ENCODE data around the gene CPLX3. TPM values are rescaled to one million over a fixed set of nuclear protein-coding genes. Genes with fewer than 3 reads are reported as not detected.

The CPLX3 gene
- total and polyA plus RNA-seq, 10 of the 15 experiments (the other 5 are each of a cell fraction or from before 2014, with no cell fraction given): 0.02 to 0.04 TPM; not detected in 8

GRCh38 chr15:74780523-74781430, 45.6 kb upstream of the CPLX3 start (continued):
- TF ChIP-seq ZBTB40 (IDR thresholded peaks at IDR 0.05; ENCODE audit: borderline replicate concordance): peak; percentile 39; the same call in 1 of the 2 replicates
- TF ChIP-seq, protein P1, sequence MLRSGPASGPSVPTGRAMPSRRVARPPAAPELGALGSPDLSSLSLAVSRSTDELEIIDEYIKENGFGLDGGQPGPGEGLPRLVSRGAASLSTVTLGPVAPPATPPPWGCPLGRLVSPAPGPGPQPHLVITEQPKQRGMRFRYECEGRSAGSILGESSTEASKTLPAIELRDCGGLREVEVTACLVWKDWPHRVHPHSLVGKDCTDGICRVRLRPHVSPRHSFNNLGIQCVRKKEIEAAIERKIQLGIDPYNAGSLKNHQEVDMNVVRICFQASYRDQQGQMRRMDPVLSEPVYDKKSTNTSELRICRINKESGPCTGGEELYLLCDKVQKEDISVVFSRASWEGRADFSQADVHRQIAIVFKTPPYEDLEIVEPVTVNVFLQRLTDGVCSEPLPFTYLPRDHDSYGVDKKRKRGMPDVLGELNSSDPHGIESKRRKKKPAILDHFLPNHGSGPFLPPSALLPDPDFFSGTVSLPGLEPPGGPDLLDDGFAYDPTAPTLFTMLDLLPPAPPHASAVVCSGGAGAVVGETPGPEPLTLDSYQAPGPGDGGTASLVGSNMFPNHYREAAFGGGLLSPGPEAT (IDR thresholded peaks at IDR 0.05; ENCODE audit: low read depth): peak; percentile 49; the same call in 1 of the 2 replicates
- TF ChIP-seq NFYA (IDR thresholded peaks at IDR 0.05; ENCODE audit: borderline replicate concordance, low read depth, low read length): no peak
- no peak for TF ChIP-seq MEF2A (IDR thresholded peaks at IDR 0.05; ENCODE audit: insufficient read depth, low read depth, low read length)
- no peak for TF ChIP-seq RUNX3 (IDR thresholded peaks at IDR 0.05; ENCODE audit: low read length)
- no peak for TF ChIP-seq CHD1 (IDR thresholded peaks at IDR 0.05; ENCODE audit: low read depth, low read length)
- TF ChIP-seq USF2 (IDR thresholded peaks at IDR 0.05; ENCODE audit: borderline replicate concordance, low read depth, low read length): no peak
- TF ChIP-seq MTA3 (IDR thresholded peaks at IDR 0.05; ENCODE audit: borderline replicate concordance, low read length): no peak
- peak; percentile 39 for TF ChIP-seq MYC (IDR thresholded peaks at IDR 0.05; ENCODE audit: insufficient read depth, insufficient read length, insufficient replicate concordance, low read length, severe bottlenecking)
- no peak for TF ChIP-seq CHD4 (IDR thresholded peaks at IDR 0.05)
- TF ChIP-seq CREM (IDR thresholded peaks at IDR 0.05; ENCODE audit: low read depth): peak; percentile 44; the same call in 1 of the 2 replicates
- TF ChIP-seq, protein P2, sequence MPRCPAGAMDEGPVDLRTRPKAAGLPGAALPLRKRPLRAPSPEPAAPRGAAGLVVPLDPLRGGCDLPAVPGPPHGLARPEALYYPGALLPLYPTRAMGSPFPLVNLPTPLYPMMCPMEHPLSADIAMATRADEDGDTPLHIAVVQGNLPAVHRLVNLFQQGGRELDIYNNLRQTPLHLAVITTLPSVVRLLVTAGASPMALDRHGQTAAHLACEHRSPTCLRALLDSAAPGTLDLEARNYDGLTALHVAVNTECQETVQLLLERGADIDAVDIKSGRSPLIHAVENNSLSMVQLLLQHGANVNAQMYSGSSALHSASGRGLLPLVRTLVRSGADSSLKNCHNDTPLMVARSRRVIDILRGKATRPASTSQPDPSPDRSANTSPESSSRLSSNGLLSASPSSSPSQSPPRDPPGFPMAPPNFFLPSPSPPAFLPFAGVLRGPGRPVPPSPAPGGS (IDR thresholded peaks at IDR 0.05; ENCODE audit: borderline replicate concordance, insufficient read depth, low read depth, low read length, poor library complexity, severe bottlenecking): no peak
- no peak for TF ChIP-seq E4F1 (IDR thresholded peaks at IDR 0.05; ENCODE audit: borderline replicate concordance, partially characterized antibody)
- no peak for TF ChIP-seq NFYB (IDR thresholded peaks at IDR 0.05; ENCODE audit: insufficient read depth, low read depth, low read length)
- no peak for TF ChIP-seq BRCA1 (IDR thresholded peaks at IDR 0.05; ENCODE audit: low read depth, low read length)
- TF ChIP-seq NFXL1 (IDR thresholded peaks at IDR 0.05; ENCODE audit: borderline replicate concordance): peak; percentile 87; the same call in 1 of the 2 replicates
- no peak for TF ChIP-seq CHD2 (IDR thresholded peaks at IDR 0.05; ENCODE audit: borderline replicate concordance, low read depth, low read length)

All from GM12878 (cell line).